GM18507 (cell line): Measurements from ENCODE around the gene ATP8B1.
A peak's percentile ranks its signal among the peaks of the same experiment; 100 is the strongest.

Experiments
- DNase-seq: peaks from one replicate; pipeline ENCODE4 v3.0.0; 2011; ENCODE audit warnings: low read depth; ENCODE audit not compliant: insufficient read length; ENCODE audit errors: extremely low spot score
- FAIRE-seq: peaks from 2 replicates; lab custom pipeline; 2011; peaks lifted over from hg19 to GRCh38; lab: Jason Lieb, UNC

The ATP8B1 gene

DNA sequence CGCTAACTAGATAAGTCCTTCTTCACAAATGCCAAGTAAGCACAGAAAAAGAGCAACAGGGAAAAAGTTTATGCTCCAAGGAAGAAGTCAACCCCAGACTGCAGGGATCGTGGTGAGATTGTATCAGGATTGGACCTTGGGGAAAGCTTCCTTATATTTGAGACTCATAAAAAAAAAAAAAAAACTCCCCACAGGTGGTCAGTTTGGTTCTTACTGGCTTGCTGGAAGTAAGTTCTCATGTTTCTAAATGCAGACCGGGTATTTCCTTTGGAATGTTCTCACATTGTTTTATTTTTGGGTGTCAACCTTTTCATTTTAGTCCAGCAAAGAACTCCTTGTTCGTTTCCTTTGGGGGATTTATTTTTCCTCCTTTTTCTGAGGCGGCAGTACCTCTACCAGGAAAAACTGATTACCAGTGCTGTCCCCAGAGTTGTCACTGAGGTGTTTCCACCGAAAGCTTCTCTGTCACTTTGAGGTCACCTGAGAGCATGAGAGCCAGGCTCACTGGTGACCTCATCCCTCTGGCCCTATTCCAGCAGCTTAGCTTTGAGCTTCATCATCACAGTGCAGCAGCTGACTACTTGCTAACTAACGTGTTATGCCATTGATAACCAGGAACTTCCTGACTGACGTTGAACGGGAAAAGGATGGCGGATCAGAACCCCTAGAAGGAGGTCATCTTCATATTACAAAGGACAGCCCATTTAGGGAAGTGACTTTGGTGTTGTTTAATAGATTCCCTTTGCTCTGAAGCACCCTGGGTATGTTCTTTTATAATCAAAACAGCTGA is 16.8 kb upstream of the ATP8B1 start:
- DNase-seq (no peak), FAIRE-seq (peak; percentile 9)

GRCh38 chr18:57819119-57819518 is 16.0 kb upstream of the ATP8B1 start:
- FAIRE-seq, result no peak
- DNase-seq, result no peak

GRCh38 chr18:57816208-57816954 is 13.3 kb upstream of the ATP8B1 start:
- FAIRE-seq (no peak), DNase-seq (no peak)

- FAIRE-seq (no peak), DNase-seq (no peak)
Observed at GRCh38 chr18:57814555-57814954, 11.4 kb upstream of the ATP8B1 start.

- FAIRE-seq, result no peak
- no peak for DNase-seq
Observed at GRCh38 chr18:57813245-57813644, 10.1 kb upstream of the ATP8B1 start.

DNA sequence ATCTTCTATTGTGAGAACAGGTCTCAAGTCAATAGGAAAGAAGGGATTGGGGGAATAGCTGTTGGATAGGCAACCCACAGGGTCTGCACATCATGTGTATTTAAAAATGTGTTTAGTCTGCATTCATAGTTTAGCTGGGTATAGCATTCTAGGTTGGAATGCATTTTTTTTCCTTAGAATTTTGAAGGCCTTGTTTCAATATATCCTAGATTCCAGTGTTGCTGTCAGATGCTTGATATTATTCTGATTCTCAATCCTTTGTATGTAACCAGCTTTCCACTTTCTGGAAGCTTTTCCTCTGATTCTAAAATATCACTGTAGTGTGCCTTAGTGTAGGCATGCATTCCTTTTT is 9.0 kb upstream of the ATP8B1 start:
- FAIRE-seq, result no peak
- no peak for DNase-seq

- no peak for DNase-seq
- FAIRE-seq, result no peak
Observed at GRCh38 chr18:57811477-57812125, 8.5 kb upstream of the ATP8B1 start.

GRCh38 chr18:57809190-57809589 is 6.1 kb upstream of the ATP8B1 start:
- FAIRE-seq, result no peak
- no peak for DNase-seq

DNA sequence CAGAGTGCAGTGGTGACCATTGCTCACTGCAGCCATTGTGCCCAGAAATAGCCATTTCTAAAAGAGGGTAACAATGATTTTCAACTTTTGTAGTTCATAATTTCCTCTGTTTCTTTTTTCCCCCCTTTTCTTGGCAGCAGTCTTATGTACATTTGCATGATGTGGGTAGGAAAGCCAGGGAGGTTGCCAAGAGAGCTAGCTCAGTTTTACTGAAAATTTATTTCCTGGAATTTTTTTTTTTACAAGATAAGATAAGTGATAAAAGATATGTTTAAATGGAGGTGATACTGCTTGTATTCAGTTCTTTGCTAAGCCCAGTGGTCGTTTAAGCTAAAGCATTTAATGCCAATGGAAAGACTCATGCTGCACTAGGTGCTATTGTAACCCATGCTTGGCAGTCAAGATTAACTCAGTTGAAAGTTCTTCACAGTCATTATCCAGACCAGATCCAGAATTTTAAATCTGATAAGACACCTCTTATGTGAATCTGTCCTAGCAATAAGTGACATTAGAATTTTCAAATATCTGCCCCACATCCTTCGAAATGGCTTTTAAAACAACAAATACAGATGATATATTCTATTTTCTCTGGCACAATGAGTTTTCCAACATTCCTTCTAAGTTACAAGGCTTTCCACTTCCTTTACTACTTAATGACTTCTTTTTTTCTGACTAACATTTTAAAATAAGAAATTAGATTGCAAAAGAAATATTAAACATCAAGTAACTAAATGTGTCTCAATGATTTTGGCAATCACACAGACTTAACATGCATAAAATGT is 4.4 kb upstream of the ATP8B1 start:
- no peak for FAIRE-seq
- no peak for DNase-seq

DNA sequence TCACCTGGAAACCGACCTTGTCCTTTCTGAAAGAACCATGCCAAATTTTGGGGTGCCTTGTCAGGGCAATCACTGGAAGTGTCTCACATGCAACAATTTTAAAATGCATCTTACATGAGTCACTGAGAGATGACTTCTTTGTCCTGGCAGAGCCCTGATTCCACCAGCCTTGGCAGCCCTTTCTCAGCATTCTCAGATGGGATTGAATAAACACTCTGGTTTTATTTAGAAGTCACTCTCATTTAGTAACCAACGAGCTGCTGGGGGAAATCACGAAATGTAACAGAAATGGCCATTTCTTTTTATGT is 3.8 kb upstream of the ATP8B1 start:
- no peak for FAIRE-seq
- DNase-seq, result no peak

GRCh38 chr18:57806201-57806977 is 3.3 kb upstream of the ATP8B1 start:
- FAIRE-seq (no peak), DNase-seq (no peak)

GRCh38 chr18:57805117-57805516 is 2.0 kb upstream of the ATP8B1 start:
- FAIRE-seq (no peak), DNase-seq (no peak)

DNA sequence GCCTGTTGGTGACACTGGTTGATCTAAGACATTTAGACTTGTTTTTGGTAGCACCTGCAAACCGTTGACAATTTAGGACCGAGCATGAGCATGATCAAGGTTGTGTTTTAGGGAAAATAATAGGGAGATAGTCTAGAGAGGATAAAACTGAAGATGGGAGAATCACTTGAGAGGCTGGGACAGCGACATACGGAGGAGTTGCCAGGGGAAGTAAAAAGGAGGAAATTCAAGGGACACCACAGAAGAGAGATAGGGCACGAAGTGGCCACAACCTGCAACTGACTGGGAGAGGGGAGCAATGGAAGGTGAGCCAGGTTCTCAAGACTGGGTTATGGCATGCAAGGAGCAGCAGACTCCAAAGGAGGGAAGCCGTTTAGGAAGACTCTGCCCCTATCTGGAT is 1.4 kb upstream of the ATP8B1 start:
- DNase-seq, result no peak
- no peak for FAIRE-seq

DNA sequence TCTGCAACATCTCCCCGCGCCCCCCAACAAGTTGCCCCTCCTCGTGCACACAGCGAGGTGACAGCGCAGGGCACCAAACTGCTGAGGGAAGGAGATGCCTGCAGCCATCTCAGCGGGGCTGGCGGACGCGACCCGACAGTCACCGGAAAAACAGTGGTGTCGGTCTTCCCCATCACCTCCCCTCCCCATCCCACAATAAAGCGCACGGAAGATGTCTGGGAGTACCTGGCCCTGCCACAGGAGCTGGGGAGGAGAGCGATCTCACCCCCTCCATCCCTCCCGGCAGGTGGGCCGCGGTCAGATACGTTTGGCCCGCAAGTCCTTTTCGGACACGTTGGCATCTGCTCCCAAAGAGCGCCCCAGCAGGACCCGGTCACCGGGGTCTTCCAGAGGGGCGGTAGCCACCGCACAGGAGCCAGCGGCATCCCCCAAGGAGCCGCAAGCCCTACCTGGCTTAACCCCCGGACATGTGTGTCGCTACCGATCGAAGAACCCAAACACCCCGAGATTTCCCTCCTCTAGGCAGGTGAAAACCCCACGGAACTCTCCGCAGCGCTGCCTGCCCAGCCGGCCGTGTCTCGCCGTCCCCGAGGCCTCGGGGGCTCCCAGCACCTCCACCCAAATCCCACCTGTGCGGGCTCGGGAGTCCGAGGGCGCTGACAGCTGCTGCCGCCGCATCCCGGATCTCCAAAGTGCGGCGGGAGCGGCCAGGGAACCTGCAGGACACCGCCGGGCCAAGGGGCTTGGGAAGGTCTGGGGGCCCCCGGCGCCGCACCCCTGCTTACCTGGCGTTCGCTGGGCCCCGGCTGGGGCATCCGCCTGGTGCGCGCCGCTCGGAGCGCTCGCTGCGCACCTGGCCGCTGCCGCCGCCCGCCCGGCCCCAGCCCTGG is 657 bp downstream of the ATP8B1 start:
- DNase-seq (no peak), FAIRE-seq (no peak)

DNA sequence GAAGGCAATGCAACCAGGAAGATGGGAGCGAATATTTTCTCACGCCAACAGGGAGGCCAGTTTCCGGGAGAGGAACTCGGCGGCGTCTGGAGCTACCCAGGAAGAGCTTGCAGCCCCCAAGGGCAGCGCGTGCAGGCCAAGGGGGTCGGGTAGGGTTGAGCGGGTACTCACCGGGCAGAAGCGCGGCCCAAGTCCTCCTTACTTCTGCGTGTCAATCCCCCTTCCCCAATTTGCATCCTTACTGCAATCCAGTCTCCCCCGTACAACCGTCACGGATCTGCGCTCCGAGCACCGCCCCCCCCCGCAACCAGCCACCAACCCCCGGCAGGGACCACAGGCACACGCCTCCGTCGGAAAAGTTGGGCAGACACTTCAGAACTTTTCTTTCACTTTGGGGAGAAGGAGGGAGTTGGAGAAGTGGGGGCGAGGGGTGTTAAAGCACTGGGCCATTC is 1.3 kb downstream of the ATP8B1 start:
- FAIRE-seq (no peak), DNase-seq (no peak)

DNA sequence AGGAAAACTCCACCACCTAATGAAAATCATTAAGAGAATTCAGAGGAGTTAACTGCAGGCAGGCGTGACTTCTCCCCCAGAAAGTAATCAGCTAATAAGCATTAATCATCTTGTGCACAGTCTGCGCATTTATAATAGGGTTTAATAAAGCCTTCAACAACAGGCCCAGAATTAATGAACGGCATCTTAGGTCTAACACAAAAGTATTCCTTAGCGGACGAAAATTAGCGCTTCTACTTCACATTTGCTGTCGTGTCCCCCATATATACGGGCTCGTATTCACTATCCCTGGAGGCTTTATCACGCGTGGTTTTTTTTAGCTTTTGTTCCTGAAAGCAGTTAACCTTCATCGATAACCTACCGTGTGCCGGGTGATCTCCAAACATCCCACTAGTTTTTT is 1.8 kb downstream of the ATP8B1 start:
- FAIRE-seq (no peak), DNase-seq (no peak)

DNA sequence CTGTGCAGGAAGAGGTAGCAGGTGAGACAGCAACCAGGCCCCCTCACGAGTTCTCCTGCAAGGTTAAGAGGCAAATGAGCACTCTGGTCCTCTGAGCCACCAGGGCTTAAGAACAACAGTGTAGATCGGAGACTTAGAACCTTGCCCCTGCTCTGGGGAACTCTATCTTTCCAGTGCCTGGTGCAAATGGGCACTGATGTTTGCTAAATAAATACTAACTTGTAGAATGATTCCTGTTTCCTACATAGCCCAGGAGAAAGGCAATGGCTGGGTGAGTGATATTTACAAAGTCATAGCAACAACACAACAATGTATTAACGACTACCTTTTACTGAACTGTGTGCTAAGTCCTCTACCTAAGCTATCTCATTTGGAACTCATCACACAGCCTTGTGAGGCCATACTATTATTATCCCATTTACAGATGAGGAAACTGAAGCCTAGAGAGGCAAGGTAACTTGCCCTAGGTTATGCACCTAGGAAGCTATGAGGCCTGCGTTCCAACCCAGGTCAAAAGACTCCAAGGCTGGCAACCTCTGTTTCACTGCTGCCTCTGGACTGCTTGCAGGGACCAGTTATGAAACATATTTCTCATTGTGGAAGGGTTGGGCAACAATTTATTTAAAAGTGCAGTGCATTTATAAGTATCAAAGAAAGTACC is 4.3 kb downstream of the ATP8B1 start:
- DNase-seq, result no peak
- FAIRE-seq, result no peak

- no peak for DNase-seq
- FAIRE-seq, result no peak
Observed at GRCh38 chr18:57797209-57797651, 5.9 kb downstream of the ATP8B1 start.
